ENCODE measurements around the gene DENND6B. TPM values are rescaled to one million over a fixed set of nuclear protein-coding genes. Genes with fewer than 3 reads are reported as not detected.

DENND6B gene
- total RNA-seq, 1 experiment from 2014 or later = 14.3 TPM

GRCh38 chr22:50361688-50362087 is 34.9 kb upstream of the DENND6B start:
- Histone ChIP-seq H3K27me3 (ENCODE audit: insufficient read depth, low read depth) (no peaks in the 10 kb centered on the region), H4K20me1 (ENCODE audit: insufficient read depth) (peaks cover 94% of the 10 kb centered on the region)
- no TSS peak for BruUV-seq (replicated peaks)

GRCh38 chr22:50361222-50361621 is 34.4 kb upstream of the DENND6B start:
- POLR2A ChIA-PET (ENCODE audit: unreplicated experiment) = no interaction called here
- peaks cover 89% of the 10 kb centered on the region for H3K79me2 ChIP-seq (ENCODE audit: low read depth)
- no TSS peak for BruUV-seq (replicated peaks)
- H3K27me3 ChIP-seq (ENCODE audit: insufficient read depth, low read depth) = no peaks in the 10 kb centered on the region
- no peak overlapping the region for H3K4me2 ChIP-seq
- no peaks in the 10 kb centered on the region for H3K9me2 ChIP-seq (ENCODE audit: insufficient read depth)
- TF ChIP-seq EZH2 (IDR thresholded peaks at IDR 0.05; ENCODE audit: low read depth) = no peak
- no peak for TF ChIP-seq CTCF (conservative IDR thresholded peaks at IDR 0.05)
- H3F3A ChIP-seq (ENCODE audit: insufficient read depth, low read depth) = peaks cover 7% of the 10 kb centered on the region; the same call in 1 of the 2 replicates
- CTCF ChIA-PET = no interaction called here
- peaks cover 7% of the 10 kb centered on the region for H3K36me3 ChIP-seq (ENCODE audit: low read depth)
- intact Hi-C loops (cut with micrococcal nuclease; ENCODE audit: unreplicated experiment) = no loop called here
- H3K9me3 ChIP-seq (ENCODE audit: insufficient read depth, low read depth) = no peaks in the 10 kb centered on the region
- H4K20me1 ChIP-seq (ENCODE audit: insufficient read depth) = peaks cover 94% of the 10 kb centered on the region
- no peaks in the 10 kb centered on the region for H3K4me1 ChIP-seq (replicated peaks; ENCODE audit: insufficient read depth)
- DNase-seq = no peak
- H2AFZ ChIP-seq = no peak overlapping the region
- no peak overlapping the region for H3K4me3 ChIP-seq
- H3K27ac ChIP-seq = no peak overlapping the region

More at GRCh38 chr22:50361688-50362087, 34.9 kb upstream of the DENND6B start:
- H3K9me3 ChIP-seq (ENCODE audit: insufficient read depth, low read depth) = no peaks in the 10 kb centered on the region
- no peak overlapping the region for H3K4me3 ChIP-seq
- H3F3A ChIP-seq (ENCODE audit: insufficient read depth, low read depth) = peaks cover 7% of the 10 kb centered on the region; the same call in 1 of the 2 replicates
- intact Hi-C loops (cut with micrococcal nuclease; ENCODE audit: unreplicated experiment) = no loop called here
- H3K36me3 ChIP-seq (ENCODE audit: low read depth) = peaks cover 7% of the 10 kb centered on the region
- H3K27ac ChIP-seq = no peak overlapping the region
- H3K79me2 ChIP-seq (ENCODE audit: low read depth) = peaks cover 88% of the 10 kb centered on the region
- ChIA-PET POLR2A (ENCODE audit: unreplicated experiment) (no interaction called here), CTCF (no interaction called here)
- H3K4me1 ChIP-seq (replicated peaks; ENCODE audit: insufficient read depth) = no peaks in the 10 kb centered on the region
- no peaks in the 10 kb centered on the region for H3K9me2 ChIP-seq (ENCODE audit: insufficient read depth)
- H3K4me2 ChIP-seq = no peak overlapping the region
- no peak for DNase-seq
- TF ChIP-seq CTCF (conservative IDR thresholded peaks at IDR 0.05) = no peak
- no peak for TF ChIP-seq EZH2 (IDR thresholded peaks at IDR 0.05; ENCODE audit: low read depth)
- no peak overlapping the region for H2AFZ ChIP-seq

- H3K4me3 ChIP-seq = no peak overlapping the region
- no peak overlapping the region for H3K4me2 ChIP-seq
- ChIA-PET CTCF (interaction anchor here (0.6 kb wide), 1 partner anchor 9 kb away, joined by 4 read pairs; no protein-coding TSS in a partner anchor), POLR2A (ENCODE audit: unreplicated experiment) (no interaction called here)
- peaks cover 85% of the 10 kb centered on the region for H3K79me2 ChIP-seq (ENCODE audit: low read depth)
- intact Hi-C loops (cut with micrococcal nuclease; ENCODE audit: unreplicated experiment) = no loop called here
- peaks cover 89% of the 10 kb centered on the region for H4K20me1 ChIP-seq (ENCODE audit: insufficient read depth)
- TF ChIP-seq CTCF (conservative IDR thresholded peaks at IDR 0.05) = no peak
- TF ChIP-seq EZH2 (IDR thresholded peaks at IDR 0.05; ENCODE audit: low read depth) = no peak
- H3K27ac ChIP-seq = no peak overlapping the region
- H3K9me2 ChIP-seq (ENCODE audit: insufficient read depth) = no peaks in the 10 kb centered on the region
- no peaks in the 10 kb centered on the region for H3K9me3 ChIP-seq (ENCODE audit: insufficient read depth, low read depth)
- H2AFZ ChIP-seq = no peak overlapping the region
- DNase-seq = no peak
- H3K27me3 ChIP-seq (ENCODE audit: insufficient read depth, low read depth) = no peaks in the 10 kb centered on the region
- H3F3A ChIP-seq (ENCODE audit: insufficient read depth, low read depth) = peaks cover under 1% of the 10 kb centered on the region; the same call in 1 of the 2 replicates
- H3K36me3 ChIP-seq (ENCODE audit: low read depth) = peaks cover 7% of the 10 kb centered on the region
- no TSS peak for BruUV-seq (replicated peaks)
- H3K4me1 ChIP-seq (replicated peaks; ENCODE audit: insufficient read depth) = no peaks in the 10 kb centered on the region
Measured at GRCh38 chr22:50360578-50360977, 33.8 kb upstream of the DENND6B start.
